ENCODE results near the gene TBL3.

The TBL3 gene

DNA sequence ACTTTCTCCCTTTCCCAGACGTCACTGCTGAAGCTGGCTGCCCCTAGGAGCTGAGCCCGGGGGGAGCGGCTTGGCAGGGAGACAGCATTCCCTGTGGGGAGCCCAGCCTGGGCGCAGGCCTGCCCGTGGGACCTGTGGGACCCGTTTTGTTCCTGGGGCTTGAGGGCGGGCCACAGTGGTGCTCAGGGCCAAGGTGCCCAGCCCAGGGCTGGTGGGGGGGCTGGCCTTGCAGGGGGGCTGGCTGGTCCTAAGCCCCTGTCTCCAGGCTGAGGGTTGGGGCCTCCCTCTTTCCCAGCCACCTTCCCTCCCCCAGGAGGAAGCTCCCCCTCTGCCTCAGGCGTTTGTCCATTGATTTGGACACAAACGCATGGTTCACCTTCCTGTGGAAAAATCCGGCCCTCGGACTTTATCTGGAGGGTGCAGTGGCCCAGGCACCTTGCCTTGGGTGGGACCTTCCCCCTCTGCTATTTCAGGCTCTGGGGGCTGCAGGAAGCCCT, 59.3 kb downstream of the TBL3 start:
- H3K4me1 Mint-ChIP-seq: peaks cover 18% of the 10 kb centered on the region
- no peak overlapping the region for H3K4me3 Mint-ChIP-seq
- no peaks in the 10 kb centered on the region for H3K9me3 Mint-ChIP-seq
- peak overlapping the region in 1 of 3 experiments; percentile 27 for H3K27ac Mint-ChIP-seq
- H3K27me3 Mint-ChIP-seq (ENCODE audit: low read depth): peaks cover 3% of the 10 kb centered on the region
- TF ChIP-seq, protein P1, sequence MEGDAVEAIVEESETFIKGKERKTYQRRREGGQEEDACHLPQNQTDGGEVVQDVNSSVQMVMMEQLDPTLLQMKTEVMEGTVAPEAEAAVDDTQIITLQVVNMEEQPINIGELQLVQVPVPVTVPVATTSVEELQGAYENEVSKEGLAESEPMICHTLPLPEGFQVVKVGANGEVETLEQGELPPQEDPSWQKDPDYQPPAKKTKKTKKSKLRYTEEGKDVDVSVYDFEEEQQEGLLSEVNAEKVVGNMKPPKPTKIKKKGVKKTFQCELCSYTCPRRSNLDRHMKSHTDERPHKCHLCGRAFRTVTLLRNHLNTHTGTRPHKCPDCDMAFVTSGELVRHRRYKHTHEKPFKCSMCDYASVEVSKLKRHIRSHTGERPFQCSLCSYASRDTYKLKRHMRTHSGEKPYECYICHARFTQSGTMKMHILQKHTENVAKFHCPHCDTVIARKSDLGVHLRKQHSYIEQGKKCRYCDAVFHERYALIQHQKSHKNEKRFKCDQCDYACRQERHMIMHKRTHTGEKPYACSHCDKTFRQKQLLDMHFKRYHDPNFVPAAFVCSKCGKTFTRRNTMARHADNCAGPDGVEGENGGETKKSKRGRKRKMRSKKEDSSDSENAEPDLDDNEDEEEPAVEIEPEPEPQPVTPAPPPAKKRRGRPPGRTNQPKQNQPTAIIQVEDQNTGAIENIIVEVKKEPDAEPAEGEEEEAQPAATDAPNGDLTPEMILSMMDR (IDR thresholded peaks at IDR 0.05; ENCODE audit: unreplicated experiment in 3 of 3): no peak
- H3K36me3 Mint-ChIP-seq (ENCODE audit: low read depth): peaks cover 4% of the 10 kb centered on the region
